C1 segment of cervical spinal cord (tissue), 14 donors: Measurements from ENCODE around the gene TATDN3.
A peak's percentile ranks its signal among the peaks of the same experiment; 100 is the strongest.
"Not testable (repeated sequence)": the region's sequence is repeated elsewhere in the genome, so short reads cannot be mapped to it uniquely, and the experiment has no call there.

ENCODE experiments used
- DNase-seq, 14 donors: peaks; one replicate each; lab custom pipeline; 2025; lab: John Stamatoyannopoulos, UW

Gene TATDN3

DNA sequence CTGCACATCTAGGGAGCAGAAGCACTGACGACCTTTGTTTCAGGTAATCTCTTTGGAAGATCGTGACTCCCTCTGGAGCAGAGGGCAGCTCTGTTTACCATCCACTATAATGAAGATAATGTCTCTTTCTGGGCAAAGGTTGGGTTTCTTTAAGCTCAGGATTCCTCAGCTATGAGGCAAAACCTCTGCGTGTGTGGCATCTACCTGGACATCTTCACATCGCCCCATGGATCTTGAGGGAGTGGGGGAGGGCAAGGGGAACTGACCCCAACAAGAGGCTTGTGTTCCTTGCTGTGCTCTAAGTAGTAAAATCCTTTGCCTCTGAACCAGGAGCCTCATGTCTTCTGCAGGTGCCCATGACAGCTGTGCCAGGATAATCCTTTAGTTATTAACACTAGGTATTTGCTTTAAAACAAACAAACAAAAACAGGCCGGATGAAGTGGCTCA is 36.2 kb downstream of the TATDN3 start:
- no peak for DNase-seq

GRCh38 chr1:212828395-212828794 is 36.7 kb downstream of the TATDN3 start:
- DNase-seq = no peak

- not testable (repeated sequence) for DNase-seq
Observed at GRCh38 chr1:212833211-212834207, 41.8 kb downstream of the TATDN3 start.

DNA sequence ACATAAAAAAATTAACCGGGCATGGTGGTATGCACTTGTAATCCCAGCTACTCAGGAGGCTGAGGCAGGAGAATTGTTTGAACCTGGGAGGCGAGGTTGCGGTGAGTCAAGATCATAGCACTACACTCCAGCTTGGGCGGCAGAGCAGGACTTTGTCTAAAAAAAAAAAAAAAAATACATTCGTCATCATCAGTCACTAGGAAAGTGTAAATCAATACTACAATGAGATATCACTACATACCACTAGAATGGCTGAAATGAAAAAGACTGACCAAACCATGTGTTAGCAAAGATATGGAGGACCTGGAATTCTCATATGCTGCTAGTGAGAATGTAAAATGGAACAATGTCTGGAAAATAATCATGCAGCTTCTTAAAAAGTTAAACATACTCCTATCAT is 46.5 kb downstream of the TATDN3 start:
- no peak for DNase-seq

GRCh38 chr1:212844521-212844920 is 52.8 kb downstream of the TATDN3 start:
- DNase-seq = not testable (repeated sequence)

- DNase-seq = no peak
Observed at GRCh38 chr1:212847549-212847948, 55.9 kb downstream of the TATDN3 start, which contains the start of gene SPATA45. Gene SPATA45 (minus strand): TSS chr1:212847649. CDS start chr1:212836149, 11,500 bp downstream.

- DNase-seq = no peak
Observed at GRCh38 chr1:212852105-212852688, 60.5 kb downstream of the TATDN3 start.

- no peak for DNase-seq
Observed at GRCh38 chr1:212853658-212854057, 62.0 kb downstream of the TATDN3 start.

DNA sequence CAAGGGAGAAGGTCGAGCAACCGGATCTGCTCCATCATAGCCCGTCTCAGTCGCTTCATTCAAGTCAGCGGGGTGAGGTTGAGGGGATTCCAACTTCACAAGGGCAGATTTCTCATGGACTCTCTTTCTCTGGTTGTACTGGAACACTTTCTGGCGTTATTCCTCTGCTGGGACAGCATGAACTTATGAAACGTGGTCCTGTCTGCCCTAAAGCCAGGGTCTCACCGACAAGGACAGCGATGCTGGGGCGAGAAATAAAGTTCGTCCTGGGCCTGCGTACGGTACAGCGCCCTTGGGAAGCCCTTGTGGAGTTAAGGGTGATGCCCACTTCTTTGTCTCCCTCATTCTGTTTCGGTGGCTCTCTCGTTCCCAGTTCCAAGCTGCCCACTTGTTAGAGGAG is 65.1 kb downstream of the TATDN3 start:
- DNase-seq = no peak

DNA sequence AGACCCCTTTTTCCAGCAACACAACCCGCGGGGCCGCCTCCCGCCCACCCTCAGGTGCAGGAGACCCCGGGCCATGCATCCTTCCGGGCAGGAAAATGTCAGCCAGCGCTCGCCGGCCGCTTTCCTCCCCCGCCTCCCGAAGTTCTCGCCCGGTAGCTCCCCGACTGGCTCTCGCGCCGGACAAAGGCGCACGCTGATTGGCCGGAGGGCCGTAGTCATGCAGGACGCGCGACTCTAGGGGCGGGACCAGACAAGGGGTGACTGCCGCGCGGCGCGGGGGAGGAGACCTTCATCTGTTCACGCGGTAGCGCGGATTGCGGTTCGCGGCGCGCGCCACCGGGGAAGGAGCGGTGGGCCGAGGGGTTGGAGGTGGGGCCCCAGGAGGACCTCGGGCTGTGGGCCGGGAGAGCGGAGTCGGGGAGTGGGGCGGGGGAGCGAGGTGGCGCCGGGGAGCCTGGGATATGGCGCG is 66.3 kb downstream of the TATDN3 start, which contains the start of gene FLVCR1:
Gene FLVCR1 (plus strand): TSS at position 284 of the 469 bp plus-strand sequence. CDS start 178 bp downstream, at position 462.
- peak; percentile 62 to 97 (median 94) for DNase-seq

DNA sequence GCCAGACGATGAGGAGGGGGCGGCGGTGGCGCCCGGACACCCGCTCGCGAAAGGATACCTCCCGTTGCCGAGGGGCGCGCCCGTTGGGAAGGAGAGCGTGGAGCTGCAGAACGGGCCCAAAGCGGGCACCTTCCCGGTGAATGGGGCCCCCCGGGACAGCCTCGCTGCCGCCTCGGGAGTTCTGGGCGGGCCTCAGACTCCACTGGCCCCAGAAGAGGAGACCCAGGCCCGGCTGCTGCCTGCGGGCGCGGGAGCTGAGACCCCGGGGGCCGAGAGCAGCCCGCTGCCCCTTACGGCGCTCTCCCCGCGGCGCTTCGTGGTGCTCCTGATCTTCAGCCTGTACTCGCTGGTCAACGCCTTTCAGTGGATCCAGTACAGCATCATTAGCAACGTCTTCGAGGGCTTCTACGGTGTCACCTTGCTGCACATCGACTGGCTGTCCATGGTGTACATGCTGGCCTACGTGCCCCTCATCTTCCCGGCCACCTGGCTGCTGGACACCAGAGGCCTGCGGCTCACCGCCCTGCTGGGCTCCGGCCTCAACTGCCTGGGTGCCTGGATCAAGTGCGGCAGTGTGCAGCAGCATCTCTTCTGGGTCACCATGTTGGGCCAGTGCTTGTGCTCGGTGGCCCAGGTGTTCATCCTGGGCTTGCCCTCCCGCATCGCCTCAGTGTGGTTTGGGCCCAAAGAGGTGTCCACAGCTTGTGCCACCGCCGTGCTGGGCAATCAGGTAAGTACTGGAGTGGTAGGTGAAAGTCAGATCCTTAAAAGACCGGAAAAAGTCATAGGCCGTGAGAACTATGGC is 67.0 kb downstream of the TATDN3 start:
- DNase-seq = peak in 11 of 14 donors; percentile 30 to 67 (median 47)

GRCh38 chr1:212860713-212861581 is 69.3 kb downstream of the TATDN3 start:
- DNase-seq = no peak

DNA sequence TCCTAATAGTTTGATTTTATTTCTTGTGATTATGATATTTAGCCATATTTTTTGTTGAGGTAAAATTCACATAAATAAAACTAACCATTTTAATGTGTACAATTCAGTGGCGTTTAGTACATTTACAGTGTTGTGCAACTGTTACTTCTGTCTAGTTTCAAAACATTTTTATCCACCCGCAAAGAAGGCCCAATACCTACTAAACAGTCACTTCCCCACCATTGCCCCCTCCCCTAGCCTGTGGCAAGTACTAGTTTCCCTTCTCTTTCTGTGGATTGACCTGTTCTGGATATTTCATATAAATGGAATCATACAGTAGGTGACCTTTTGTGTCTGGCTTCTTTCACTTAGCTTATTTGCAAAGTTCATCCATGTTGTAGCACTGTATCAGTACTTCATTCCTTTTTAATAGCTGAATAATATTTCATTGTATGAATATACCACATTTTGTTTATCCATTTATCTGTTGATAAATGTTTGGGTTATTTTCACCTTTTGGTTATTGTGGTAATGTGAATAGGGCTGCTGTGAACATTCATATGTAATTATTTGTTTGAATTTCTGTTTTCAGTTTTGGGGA is 70.5 kb downstream of the TATDN3 start:
- no peak for DNase-seq

- DNase-seq = not testable (repeated sequence)
Observed at GRCh38 chr1:212863345-212863744, 71.7 kb downstream of the TATDN3 start.

GRCh38 chr1:212864201-212864600 is 72.5 kb downstream of the TATDN3 start:
- peak in 1 of 14 donors; percentile 5 for DNase-seq
